ENCODE data around the gene C1QTNF8. TPM values are rescaled to one million over a fixed set of nuclear protein-coding genes. Genes with fewer than 3 reads are reported as not detected.

Gene C1QTNF8
- total RNA-seq, 2 donors from 2014 or later = not detected

DNA sequence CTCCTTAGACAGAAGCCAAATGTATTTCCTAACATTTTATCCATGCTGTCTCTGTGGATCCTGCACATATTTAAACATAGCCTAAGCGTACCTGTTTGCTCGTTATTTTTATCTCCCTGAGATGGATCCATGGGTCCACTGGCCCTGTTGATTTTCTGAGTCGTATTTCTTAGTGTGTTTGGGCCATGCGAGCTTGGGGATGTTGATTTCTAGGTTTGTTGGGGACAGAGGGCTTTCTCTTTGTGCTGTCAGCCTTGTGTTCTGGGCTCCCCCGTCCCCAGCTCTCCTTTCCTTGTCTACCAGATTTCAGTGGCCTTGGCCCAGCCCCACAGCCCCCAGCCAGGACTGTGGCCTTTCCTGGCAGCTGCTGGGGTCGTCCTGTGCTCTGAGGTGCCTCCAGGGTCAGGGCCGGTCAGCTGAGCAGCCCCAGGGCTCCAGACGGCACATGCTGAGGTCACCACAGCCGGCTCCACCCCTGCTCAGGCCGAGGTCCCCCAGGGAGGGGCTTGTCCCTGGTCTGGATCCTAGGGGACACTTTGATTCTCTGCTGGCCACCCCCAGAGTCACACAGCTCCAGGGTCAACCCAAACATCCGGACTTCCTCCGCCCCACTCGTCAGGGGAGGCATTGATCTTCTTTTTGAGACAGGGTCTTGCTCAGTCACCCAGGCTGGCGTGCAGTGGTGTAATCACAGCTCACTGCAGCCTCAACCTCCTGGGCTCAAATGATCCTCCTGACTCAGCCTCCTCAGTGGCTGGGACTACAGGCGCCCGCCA is 19.1 kb downstream of the C1QTNF8 start:
- DNase-seq (ENCODE audit: low spot score) (no peak), ATAC-seq (no peak)
- no peaks in the 10 kb centered on the region for H3K36me3 Mint-ChIP-seq
- H3K27ac Mint-ChIP-seq = no peak overlapping the region
- peaks cover 7 to 8% of the 10 kb centered on the region in 2 donors for H3K27me3 Mint-ChIP-seq
- no peaks in the 10 kb centered on the region for H3K4me1 Mint-ChIP-seq (ENCODE audit: low read depth in 2 of 2)
- H3K4me3 Mint-ChIP-seq = no peak overlapping the region
- no peaks in the 10 kb centered on the region for H3K9me3 Mint-ChIP-seq

DNA sequence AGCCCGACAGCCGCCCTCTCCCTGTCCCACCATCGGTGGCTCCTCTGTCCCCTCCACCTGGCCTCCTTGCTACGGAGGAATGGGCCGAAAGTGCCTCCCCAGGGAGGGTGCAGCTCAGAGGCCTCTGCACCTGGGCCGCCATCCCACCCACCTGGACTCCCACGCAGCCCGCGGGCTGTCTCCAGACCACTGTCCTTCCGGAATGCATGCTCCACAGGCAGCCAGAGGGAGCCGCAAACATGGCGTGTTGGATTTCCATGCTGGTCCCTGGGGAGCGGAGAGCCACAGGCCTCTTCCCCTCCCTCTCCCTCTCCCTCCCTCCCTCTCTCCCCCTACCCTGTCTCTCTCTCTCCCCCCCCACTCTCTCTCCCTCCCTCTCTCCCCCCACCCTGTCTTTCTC is 20.5 kb downstream of the C1QTNF8 start:
- Mint-ChIP-seq H3K4me1 (ENCODE audit: low read depth in 2 of 2) (no peaks in the 10 kb centered on the region), H3K27me3 (peaks cover 7 to 8% of the 10 kb centered on the region in 2 donors), H3K27ac (no peak overlapping the region), H3K4me3 (no peak overlapping the region), H3K36me3 (no peaks in the 10 kb centered on the region), H3K9me3 (no peaks in the 10 kb centered on the region)
- ATAC-seq (no peak), DNase-seq (ENCODE audit: low spot score) (no peak)

DNA sequence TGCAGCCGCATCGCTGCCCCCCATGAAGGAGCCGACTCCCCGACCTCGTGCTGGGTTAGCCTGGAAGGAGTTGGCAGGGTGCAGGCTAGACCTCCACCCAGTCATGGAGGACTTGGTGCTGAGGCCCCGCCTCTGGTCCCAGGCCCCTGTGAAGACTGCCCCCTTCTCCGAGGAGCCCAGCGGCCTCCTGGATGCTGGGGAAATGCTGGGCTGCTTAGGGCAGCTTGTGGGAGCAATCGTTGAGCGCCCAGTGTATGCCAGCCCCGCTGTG is 21.7 kb downstream of the C1QTNF8 start:
- H3K4me3 Mint-ChIP-seq = no peak overlapping the region
- no peaks in the 10 kb centered on the region for H3K36me3 Mint-ChIP-seq

GRCh38 chr16:1073566-1074378 is 22.3 kb downstream of the C1QTNF8 start:
- H3K4me3 Mint-ChIP-seq = no peak overlapping the region
- H3K27me3 Mint-ChIP-seq = peaks cover 7 to 10% of the 10 kb centered on the region in 2 donors
- DNase-seq (ENCODE audit: low spot score) = no peak
- H3K27ac Mint-ChIP-seq = no peak overlapping the region
- no peak for ATAC-seq
- H3K9me3 Mint-ChIP-seq = no peaks in the 10 kb centered on the region
- H3K36me3 Mint-ChIP-seq = no peaks in the 10 kb centered on the region
- H3K4me1 Mint-ChIP-seq (ENCODE audit: low read depth in 2 of 2) = no peaks in the 10 kb centered on the region

More for the DNA sequence above, 21.7 kb downstream of the C1QTNF8 start:
- no peaks in the 10 kb centered on the region for H3K9me3 Mint-ChIP-seq
- ATAC-seq (no peak), DNase-seq (ENCODE audit: low spot score) (no peak)
- H3K27ac Mint-ChIP-seq = no peak overlapping the region
- peaks cover 7 to 10% of the 10 kb centered on the region in 2 donors for H3K27me3 Mint-ChIP-seq
- no peaks in the 10 kb centered on the region for H3K4me1 Mint-ChIP-seq (ENCODE audit: low read depth in 2 of 2)

DNA sequence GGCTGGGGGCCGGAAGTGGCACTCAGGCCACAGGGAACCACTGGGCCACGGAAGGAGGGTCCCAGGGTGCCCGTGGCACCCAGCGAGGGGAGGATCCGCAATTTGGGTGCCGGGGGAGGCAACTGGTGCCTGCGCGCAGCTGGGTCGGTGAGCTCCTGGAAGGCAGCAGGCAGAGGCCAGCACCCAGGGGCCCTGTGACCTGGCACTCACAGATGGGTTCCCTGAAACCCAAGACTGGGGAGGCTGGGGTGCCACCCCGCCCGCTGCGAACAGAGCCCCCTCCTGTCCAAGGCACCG is 22.8 kb downstream of the C1QTNF8 start:
- ATAC-seq = no peak
- Mint-ChIP-seq H3K4me1 (ENCODE audit: low read depth in 2 of 2) (no peaks in the 10 kb centered on the region), H3K27me3 (peaks cover 7 to 10% of the 10 kb centered on the region in 2 donors), H3K9me3 (no peaks in the 10 kb centered on the region), H3K36me3 (no peaks in the 10 kb centered on the region), H3K4me3 (no peak overlapping the region), H3K27ac (no peak overlapping the region)
- DNase-seq (ENCODE audit: low spot score) = no peak

DNA sequence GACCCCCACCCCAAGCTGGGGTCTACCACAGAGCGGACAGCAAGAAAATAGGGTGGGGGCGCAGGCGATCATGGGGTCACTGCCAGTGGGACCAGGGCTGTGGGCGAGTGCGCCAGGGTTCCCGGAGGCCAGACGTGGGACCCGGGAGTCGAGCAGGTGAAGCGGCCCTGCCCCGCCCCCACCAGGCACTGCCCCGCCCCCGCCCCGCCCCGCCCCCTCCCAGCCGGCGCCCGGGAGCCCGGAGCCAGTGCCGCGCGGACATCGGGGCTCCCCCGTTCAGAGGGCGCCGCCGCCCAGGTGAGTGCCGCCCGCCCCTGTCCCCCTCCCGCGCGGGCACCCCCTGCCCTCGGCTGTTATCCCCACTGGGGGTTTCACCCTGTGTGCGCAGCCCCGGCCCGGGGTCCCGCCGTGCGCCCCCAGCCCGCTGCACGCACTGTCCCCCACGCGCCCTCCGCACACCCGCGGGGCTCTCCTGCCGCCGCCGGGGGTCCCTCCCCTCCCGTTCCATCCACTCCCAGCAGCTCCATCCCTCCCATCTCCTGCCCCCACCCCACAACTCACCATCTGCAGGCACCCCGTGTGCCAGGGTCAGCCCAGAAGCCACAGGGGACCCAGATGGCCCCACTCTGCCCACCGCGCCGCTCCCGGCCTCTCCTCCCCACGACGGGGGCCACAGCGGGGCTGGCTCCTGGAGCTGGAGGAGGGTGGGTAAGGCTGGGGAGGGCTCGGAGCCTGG is 23.4 kb downstream of the C1QTNF8 start, which contains the start of gene SSTR5:
TSS of gene SSTR5 (plus strand) at position 222 of the 736 bp plus-strand sequence. CDS start 6,122 bp downstream, outside the sequence.
- no peak within 1 kb of the TSS for H3K27ac Mint-ChIP-seq
- DNase-seq (ENCODE audit: low spot score) (no peak), ATAC-seq (no peak)
- no peaks in the 10 kb centered on the region for H3K36me3 Mint-ChIP-seq
- H3K4me1 Mint-ChIP-seq (ENCODE audit: low read depth in 2 of 2) = peaks cover 1 to 2% of the 10 kb centered on the region in 2 donors
- no peaks in the 10 kb centered on the region for H3K9me3 Mint-ChIP-seq
- H3K4me3 Mint-ChIP-seq = no peak within 1 kb of the TSS
- peaks cover 7 to 11% of the 10 kb centered on the region in 2 donors for H3K27me3 Mint-ChIP-seq

DNA sequence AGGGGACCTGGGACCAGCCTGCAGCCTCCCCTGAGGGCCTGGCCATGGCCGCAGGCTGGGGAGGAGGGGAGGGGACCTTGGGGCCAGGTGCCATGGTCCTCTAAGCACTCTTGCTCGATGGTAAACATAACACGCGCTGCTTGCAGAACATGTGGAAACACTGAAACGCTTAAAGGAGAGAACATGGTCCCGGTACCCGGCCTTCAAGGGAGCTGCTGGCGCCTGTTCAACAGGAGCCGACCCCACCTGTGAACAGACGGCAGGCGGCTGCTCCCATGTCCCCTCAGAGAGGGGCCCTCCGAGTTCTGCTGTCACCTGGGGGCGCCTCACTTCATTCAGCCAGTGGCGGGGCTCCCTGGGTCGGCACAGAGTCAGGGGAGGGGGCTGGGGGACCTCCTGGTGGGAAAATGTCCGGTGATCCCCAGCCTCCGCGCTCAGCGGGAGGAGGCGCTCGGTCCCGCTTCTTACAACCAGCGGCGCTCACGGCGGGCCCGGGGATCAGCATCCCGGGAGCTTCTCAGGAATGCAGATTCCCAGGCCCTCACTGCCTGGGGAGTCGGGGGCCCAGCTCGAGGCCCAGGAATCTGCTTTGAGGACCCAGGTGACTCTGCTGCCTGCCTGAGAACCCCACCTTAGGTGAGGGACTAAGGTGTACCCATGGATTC is 24.4 kb downstream of the C1QTNF8 start:
- Mint-ChIP-seq H3K9me3 (no peaks in the 10 kb centered on the region), H3K4me3 (no peak overlapping the region), H3K27me3 (peaks cover 5 to 14% of the 10 kb centered on the region in 2 donors), H3K4me1 (ENCODE audit: low read depth in 2 of 2) (peaks cover 5 to 6% of the 10 kb centered on the region in 2 donors), H3K36me3 (no peaks in the 10 kb centered on the region), H3K27ac (no peak overlapping the region)
- ATAC-seq (no peak), DNase-seq (ENCODE audit: low spot score) (no peak)

GRCh38 chr16:1070864-1071408 is 25.1 kb downstream of the C1QTNF8 start:
- peaks cover 5 to 6% of the 10 kb centered on the region in 2 donors for H3K4me1 Mint-ChIP-seq (ENCODE audit: low read depth in 2 of 2)
- no peaks in the 10 kb centered on the region for H3K9me3 Mint-ChIP-seq
- peaks cover 0 to 9% of the 10 kb centered on the region in 2 donors for H3K27me3 Mint-ChIP-seq
- no peak overlapping the region for H3K4me3 Mint-ChIP-seq
- ATAC-seq (no peak), DNase-seq (ENCODE audit: low spot score) (no peak)
- H3K27ac Mint-ChIP-seq = no peak overlapping the region
- H3K36me3 Mint-ChIP-seq = no peaks in the 10 kb centered on the region

- Mint-ChIP-seq H3K36me3 (no peaks in the 10 kb centered on the region), H3K27ac (no peak overlapping the region), H3K4me3 (no peak overlapping the region), H3K9me3 (no peaks in the 10 kb centered on the region), H3K4me1 (ENCODE audit: low read depth in 2 of 2) (peaks cover 5 to 6% of the 10 kb centered on the region in 2 donors), H3K27me3 (peaks cover 0 to 10% of the 10 kb centered on the region in 2 donors)
- no peak for DNase-seq (ENCODE audit: low spot score)
- ATAC-seq = no peak
Observed at GRCh38 chr16:1070084-1070863, 25.8 kb downstream of the C1QTNF8 start.

DNA sequence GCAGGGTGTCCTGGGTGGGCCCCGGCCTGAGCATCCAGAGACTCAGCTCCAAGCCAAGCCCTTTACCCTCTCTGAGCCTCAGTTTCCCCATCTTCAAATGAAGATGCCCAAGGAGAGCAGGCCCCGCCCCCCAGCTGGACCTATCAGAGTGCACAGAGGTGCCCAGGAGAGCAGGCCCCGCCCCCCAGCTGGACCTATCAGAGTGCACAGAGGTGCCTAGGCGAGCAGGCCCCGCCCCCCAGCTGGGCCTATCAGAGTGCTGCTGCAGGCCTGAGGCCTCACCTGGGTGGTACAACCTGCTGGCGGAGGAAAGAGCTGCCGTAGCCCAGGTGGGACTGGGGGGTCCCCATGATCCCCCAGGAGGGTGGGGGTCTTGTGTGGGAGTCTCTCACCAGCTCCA is 26.9 kb downstream of the C1QTNF8 start:
- Mint-ChIP-seq H3K27ac (no peak overlapping the region), H3K36me3 (no peaks in the 10 kb centered on the region), H3K4me3 (no peak overlapping the region), H3K4me1 (ENCODE audit: low read depth in 2 of 2) (peaks cover 5 to 6% of the 10 kb centered on the region in 2 donors), H3K27me3 (peaks cover 0 to 15% of the 10 kb centered on the region in 2 donors), H3K9me3 (no peaks in the 10 kb centered on the region)
- ATAC-seq = no peak
- DNase-seq (ENCODE audit: low spot score) = no peak

- Mint-ChIP-seq H3K36me3 (no peaks in the 10 kb centered on the region), H3K27me3 (peaks cover 0 to 20% of the 10 kb centered on the region in 2 donors), H3K9me3 (no peaks in the 10 kb centered on the region), H3K4me3 (no peak overlapping the region), H3K27ac (no peak overlapping the region), H3K4me1 (ENCODE audit: low read depth in 2 of 2) (peaks cover 5 to 6% of the 10 kb centered on the region in 2 donors)
- DNase-seq (ENCODE audit: low spot score) = no peak
- no peak for ATAC-seq
Observed at GRCh38 chr16:1068451-1068850, 27.6 kb downstream of the C1QTNF8 start.

- H3K4me1 Mint-ChIP-seq (ENCODE audit: low read depth in 2 of 2) = peaks cover 5 to 6% of the 10 kb centered on the region in 2 donors
- no peaks in the 10 kb centered on the region for H3K9me3 Mint-ChIP-seq
Observed at GRCh38 chr16:1067629-1068028, 28.4 kb downstream of the C1QTNF8 start.

More at GRCh38 chr16:1067629-1068028, 28.4 kb downstream of the C1QTNF8 start:
- no peak for DNase-seq (ENCODE audit: low spot score)
- peaks cover 0 to 20% of the 10 kb centered on the region in 2 donors for H3K27me3 Mint-ChIP-seq
- peak overlapping the region in 1 of 2 donors; percentile 81 for H3K27ac Mint-ChIP-seq
- no peak for ATAC-seq
- H3K4me3 Mint-ChIP-seq = peak overlapping the region; percentile 41
- no peaks in the 10 kb centered on the region for H3K36me3 Mint-ChIP-seq

Measured in natural killer cell treated with Interleukin-12 subunit alpha and Interleukin-12 subunit beta and Interleukin-15 and Interleukin-18, amount 100 ng/mL, for 72 hours (primary cell).